WTC11 (cell line): ENCODE data around the gene DGKG. TPM values are rescaled to one million over a fixed set of nuclear protein-coding genes. Genes with fewer than 3 reads are reported as not detected.
A peak's percentile ranks its signal among the peaks of the same experiment; 100 is the strongest.

Experiments
- ATF1 ChIP-seq: sonication (generic); formaldehyde crosslinking; IDR thresholded peaks from 2 replicates; pipeline ENCODE4 v1.8.1; 2023; ENCODE audit warnings: mild to moderate bottlenecking, moderate library complexity, missing genetic modification reagents
- ATF6 ChIP-seq: sonication (generic); formaldehyde crosslinking; IDR thresholded peaks from 2 replicates; pipeline ENCODE4 v1.8.1; 2023; ENCODE audit warnings: mild to moderate bottlenecking, missing genetic modification reagents
- ETV6 ChIP-seq: sonication (generic); formaldehyde crosslinking; IDR thresholded peaks from 2 replicates; pipeline ENCODE4 v1.8.1; 2022; ENCODE audit warnings: mild to moderate bottlenecking, missing genetic modification reagents
- FOXP1 ChIP-seq: sonication (generic); formaldehyde crosslinking; IDR thresholded peaks from 2 replicates; pipeline ENCODE4 v1.8.0; 2022; ENCODE audit warnings: missing genetic modification reagents, mild to moderate bottlenecking, moderate library complexity, borderline replicate concordance
- GABPB1 ChIP-seq: sonication (generic); formaldehyde crosslinking; IDR thresholded peaks from 2 replicates; pipeline ENCODE4 v1.8.1; 2023; ENCODE audit warnings: mild to moderate bottlenecking, missing genetic modification reagents
- GRHL2 ChIP-seq: fragments of 250-450 bp; sonication (Bioruptor Pico); IDR thresholded peaks from 2 replicates; pipeline ENCODE4 v1.8.0; 2022; ENCODE audit warnings: mild to moderate bottlenecking, moderate library complexity; ENCODE audit not compliant: insufficient replicate concordance, severe bottlenecking
- IRF1 ChIP-seq: sonication (generic); formaldehyde crosslinking; IDR thresholded peaks from 2 replicates; pipeline ENCODE4 v1.8.0; 2023; ENCODE audit warnings: missing genetic modification reagents
- JUN ChIP-seq: sonication (generic); formaldehyde crosslinking; IDR thresholded peaks from 2 replicates; pipeline ENCODE4 v1.8.0; 2023; ENCODE audit warnings: mild to moderate bottlenecking, missing genetic modification reagents
- MXD4 ChIP-seq: fragments of 250-450 bp; sonication (Bioruptor Pico); IDR thresholded peaks from 2 replicates; pipeline ENCODE4 v1.8.0; 2021; ENCODE audit warnings: mild to moderate bottlenecking, moderate library complexity, borderline replicate concordance
- MYBL2 ChIP-seq: sonication (generic); formaldehyde crosslinking; IDR thresholded peaks from 2 replicates; pipeline ENCODE4 v1.8.1; 2023; ENCODE audit warnings: mild to moderate bottlenecking, moderate library complexity, missing genetic modification reagents
- NFATC4 ChIP-seq: fragments of 250-450 bp; sonication (Bioruptor Pico); IDR thresholded peaks from 2 replicates; pipeline ENCODE4 v1.9.0; 2021; ENCODE audit warnings: mild to moderate bottlenecking
- NFE2L1 ChIP-seq: sonication (generic); formaldehyde crosslinking; IDR thresholded peaks from 2 replicates; pipeline ENCODE4 v1.8.1; 2023; ENCODE audit warnings: missing genetic modification reagents
- NR3C1 ChIP-seq: sonication (generic); formaldehyde crosslinking; conservative IDR thresholded peaks from 2 replicates; pipeline ENCODE4 v1.8.1; 2023; ENCODE audit warnings: low read depth, mild to moderate bottlenecking, missing genetic modification reagents
- OVOL2 ChIP-seq: fragments of 250-450 bp; sonication (Bioruptor Pico); IDR thresholded peaks from 2 replicates; pipeline ENCODE4 v1.9.0; 2021; ENCODE audit warnings: mild to moderate bottlenecking, borderline replicate concordance
- RORB ChIP-seq: fragments of 250-450 bp; sonication (Bioruptor Pico); IDR thresholded peaks from 2 replicates; pipeline ENCODE4 v1.9.0; 2021; ENCODE audit warnings: mild to moderate bottlenecking
- SMAD4 ChIP-seq: sonication (generic); formaldehyde crosslinking; IDR thresholded peaks from 2 replicates; pipeline ENCODE4 v1.8.0; 2022; ENCODE audit warnings: mild to moderate bottlenecking, missing genetic modification reagents
- SP1 ChIP-seq: sonication (generic); formaldehyde crosslinking; conservative IDR thresholded peaks from 2 replicates; pipeline ENCODE4 v1.8.1; 2022; ENCODE audit warnings: missing genetic modification reagents
- STAT6 ChIP-seq: sonication (generic); formaldehyde crosslinking; conservative IDR thresholded peaks from 2 replicates; pipeline ENCODE4 v1.8.1; 2023; ENCODE audit warnings: mild to moderate bottlenecking, low read depth, missing genetic modification reagents, moderate library complexity
- ZBTB43 ChIP-seq: sonication (generic); formaldehyde crosslinking; IDR thresholded peaks from 2 replicates; pipeline ENCODE4 v1.8.1; 2023; ENCODE audit warnings: mild to moderate bottlenecking, missing genetic modification reagents
- ZNF232 ChIP-seq: sonication (generic); formaldehyde crosslinking; IDR thresholded peaks from 2 replicates; pipeline ENCODE4 v1.8.0; 2022; ENCODE audit warnings: mild to moderate bottlenecking, missing genetic modification reagents
- ZNF416 ChIP-seq: fragments of 250-450 bp; sonication (Bioruptor Pico); IDR thresholded peaks from 2 replicates; pipeline ENCODE4 v1.9.0; 2021; ENCODE audit warnings: mild to moderate bottlenecking, inconsistent platforms
- ZNF671 ChIP-seq: fragments of 250-450 bp; sonication (Bioruptor Pico); IDR thresholded peaks from 2 replicates; pipeline ENCODE4 v1.8.0; 2021; ENCODE audit warnings: mild to moderate bottlenecking
- total RNA-seq: library from RNA; stranded (reverse); gene quantifications from 3 replicates; pipeline ENCODE4 v1.2.3, GENCODE V29; 2021
- TF ChIP-seq, protein P1 (sequence below): sonication (generic); formaldehyde crosslinking; conservative IDR thresholded peaks from 2 replicates; pipeline ENCODE4 v1.8.1; 2022; ENCODE audit warnings: mild to moderate bottlenecking, missing genetic modification reagents
- TF ChIP-seq, protein P2 (sequence below): fragments of 250-450 bp; sonication (Bioruptor Pico); IDR thresholded peaks from 2 replicates; pipeline ENCODE4 v1.9.0; 2021; ENCODE audit warnings: mild to moderate bottlenecking
- TF ChIP-seq, protein P3 (sequence below): sonication (generic); formaldehyde crosslinking; IDR thresholded peaks from 2 replicates; pipeline ENCODE4 v1.8.1; 2023; ENCODE audit warnings: mild to moderate bottlenecking, moderate library complexity, missing genetic modification reagents
- TF ChIP-seq, protein P4 (sequence below): sonication (generic); formaldehyde crosslinking; IDR thresholded peaks from 2 replicates; pipeline ENCODE4 v1.8.0; 2022; ENCODE audit warnings: mild to moderate bottlenecking, missing genetic modification reagents
- TF ChIP-seq, protein P5 (sequence below): sonication (generic); formaldehyde crosslinking; IDR thresholded peaks from 2 replicates; pipeline ENCODE4 v1.8.0; 2022; ENCODE audit warnings: mild to moderate bottlenecking, missing genetic modification reagents

The DGKG gene
- total RNA-seq, 1 experiment from 2014 or later = 0.92 TPM

GRCh38 chr3:186108941-186109865, 252.8 kb downstream of the DGKG start, which contains the start of gene ETV5 (continued):
- TF ChIP-seq SP1 (peak; percentile 77), MYBL2 (CRISPR knock-in tag) (no peak), IRF1 (CRISPR knock-in tag) (no peak), NFATC4 (no peak), GRHL2 (CRISPR knock-in tag) (no peak), NR3C1 (CRISPR knock-in tag) (0 out of 2 replicates have a peak, but pooled peaks have one; percentile 49), ETV6 (CRISPR knock-in tag) (no peak), MXD4 (CRISPR knock-in tag) (no peak), STAT6 (CRISPR knock-in tag) (no peak), ZBTB43 (no peak), SMAD4 (no peak), JUN (CRISPR knock-in tag) (no peak), GABPB1 (CRISPR knock-in tag) (peak; percentile 24), NFE2L1 (CRISPR knock-in tag) (no peak; the same call in 1 of the 2 replicates), ZNF232 (CRISPR knock-in tag) (no peak), FOXP1 (CRISPR knock-in tag) (peak; percentile 62; the same call in 1 of the 2 replicates), ZNF416 (peak; percentile 46; the same call in 1 of the 2 replicates), ATF6 (no peak), ATF1 (CRISPR knock-in tag) (no peak), RORB (CRISPR knock-in tag) (no peak), ZNF671 (CRISPR knock-in tag) (no peak), OVOL2 (CRISPR knock-in tag) (no peak)
- TF ChIP-seq, protein P1, sequence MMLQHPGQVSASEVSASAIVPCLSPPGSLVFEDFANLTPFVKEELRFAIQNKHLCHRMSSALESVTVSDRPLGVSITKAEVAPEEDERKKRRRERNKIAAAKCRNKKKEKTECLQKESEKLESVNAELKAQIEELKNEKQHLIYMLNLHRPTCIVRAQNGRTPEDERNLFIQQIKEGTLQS (CRISPR knock-in tag) = no peak
- TF ChIP-seq, protein P2, sequence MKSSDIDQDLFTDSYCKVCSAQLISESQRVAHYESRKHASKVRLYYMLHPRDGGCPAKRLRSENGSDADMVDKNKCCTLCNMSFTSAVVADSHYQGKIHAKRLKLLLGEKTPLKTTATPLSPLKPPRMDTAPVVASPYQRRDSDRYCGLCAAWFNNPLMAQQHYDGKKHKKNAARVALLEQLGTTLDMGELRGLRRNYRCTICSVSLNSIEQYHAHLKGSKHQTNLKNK (CRISPR knock-in tag) = no peak
- TF ChIP-seq, protein P3, sequence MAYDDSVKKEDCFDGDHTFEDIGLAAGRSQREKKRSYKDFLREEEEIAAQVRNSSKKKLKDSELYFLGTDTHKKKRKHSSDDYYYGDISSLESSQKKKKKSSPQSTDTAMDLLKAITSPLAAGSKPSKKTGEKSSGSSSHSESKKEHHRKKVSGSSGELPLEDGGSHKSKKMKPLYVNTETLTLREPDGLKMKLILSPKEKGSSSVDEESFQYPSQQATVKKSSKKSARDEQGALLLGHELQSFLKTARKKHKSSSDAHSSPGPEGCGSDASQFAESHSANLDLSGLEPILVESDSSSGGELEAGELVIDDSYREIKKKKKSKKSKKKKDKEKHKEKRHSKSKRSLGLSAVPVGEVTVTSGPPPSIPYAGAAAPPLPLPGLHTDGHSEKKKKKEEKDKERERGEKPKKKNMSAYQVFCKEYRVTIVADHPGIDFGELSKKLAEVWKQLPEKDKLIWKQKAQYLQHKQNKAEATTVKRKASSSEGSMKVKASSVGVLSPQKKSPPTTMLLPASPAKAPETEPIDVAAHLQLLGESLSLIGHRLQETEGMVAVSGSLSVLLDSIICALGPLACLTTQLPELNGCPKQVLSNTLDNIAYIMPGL = peak; percentile 57; the same call in 1 of the 2 replicates
- TF ChIP-seq, protein P4, sequence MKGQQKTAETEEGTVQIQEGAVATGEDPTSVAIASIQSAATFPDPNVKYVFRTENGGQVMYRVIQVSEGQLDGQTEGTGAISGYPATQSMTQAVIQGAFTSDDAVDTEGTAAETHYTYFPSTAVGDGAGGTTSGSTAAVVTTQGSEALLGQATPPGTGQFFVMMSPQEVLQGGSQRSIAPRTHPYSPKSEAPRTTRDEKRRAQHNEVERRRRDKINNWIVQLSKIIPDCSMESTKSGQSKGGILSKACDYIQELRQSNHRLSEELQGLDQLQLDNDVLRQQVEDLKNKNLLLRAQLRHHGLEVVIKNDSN (CRISPR knock-in tag) = no peak
- TF ChIP-seq, protein P5, sequence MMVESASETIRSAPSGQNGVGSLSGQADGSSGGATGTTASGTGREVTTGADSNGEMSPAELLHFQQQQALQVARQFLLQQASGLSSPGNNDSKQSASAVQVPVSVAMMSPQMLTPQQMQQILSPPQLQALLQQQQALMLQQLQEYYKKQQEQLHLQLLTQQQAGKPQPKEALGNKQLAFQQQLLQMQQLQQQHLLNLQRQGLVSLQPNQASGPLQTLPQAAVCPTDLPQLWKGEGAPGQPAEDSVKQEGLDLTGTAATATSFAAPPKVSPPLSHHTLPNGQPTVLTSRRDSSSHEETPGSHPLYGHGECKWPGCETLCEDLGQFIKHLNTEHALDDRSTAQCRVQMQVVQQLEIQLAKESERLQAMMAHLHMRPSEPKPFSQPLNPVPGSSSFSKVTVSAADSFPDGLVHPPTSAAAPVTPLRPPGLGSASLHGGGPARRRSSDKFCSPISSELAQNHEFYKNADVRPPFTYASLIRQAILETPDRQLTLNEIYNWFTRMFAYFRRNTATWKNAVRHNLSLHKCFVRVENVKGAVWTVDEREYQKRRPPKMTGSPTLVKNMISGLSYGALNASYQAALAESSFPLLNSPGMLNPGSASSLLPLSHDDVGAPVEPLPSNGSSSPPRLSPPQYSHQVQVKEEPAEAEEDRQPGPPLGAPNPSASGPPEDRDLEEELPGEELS (CRISPR knock-in tag) = peak; percentile 59; the same call in 1 of the 2 replicates
